Trophoblast cell (in vitro differentiated cells and primary cell): ENCODE data around the gene CSTF3. TPM values are rescaled to one million over a fixed set of nuclear protein-coding genes. Genes with fewer than 3 reads are reported as not detected.

ENCODE experiments used
- DNase-seq, 2 donors: peaks; one replicate each; pipeline ENCODE4 v3.0.0-alpha.2; 2016
- H2AFZ ChIP-seq: 2 replicates; pipeline ENCODE4 v1.6.1; 2013; ENCODE audit warnings: low read length, moderate library complexity, mild to moderate bottlenecking; ENCODE audit not compliant: insufficient read depth, poor library complexity
- H2AK5ac ChIP-seq: 2 replicates; pipeline ENCODE4 v1.6.1; 2013; ENCODE audit warnings: mild to moderate bottlenecking, low read length
- H2BK120ac ChIP-seq: 2 replicates; pipeline ENCODE4 v1.6.1; 2013; ENCODE audit warnings: low read length, mild to moderate bottlenecking, moderate library complexity; ENCODE audit not compliant: insufficient read depth, poor library complexity
- H2BK12ac ChIP-seq: 2 replicates; pipeline ENCODE4 v1.6.1; 2013; ENCODE audit warnings: mild to moderate bottlenecking, low read length, moderate library complexity
- H2BK5ac ChIP-seq: 2 replicates; pipeline ENCODE4 v1.6.1; 2013; ENCODE audit warnings: low read length, low read depth, moderate library complexity, mild to moderate bottlenecking; ENCODE audit not compliant: poor library complexity
- H3K14ac ChIP-seq: 2 replicates; pipeline ENCODE4 v1.6.1; 2013; ENCODE audit warnings: mild to moderate bottlenecking, low read length
- H3K18ac ChIP-seq: 2 replicates; pipeline ENCODE4 v1.6.1; 2013; ENCODE audit warnings: mild to moderate bottlenecking, low read length
- H3K23ac ChIP-seq: 2 replicates; pipeline ENCODE4 v1.6.1; 2013; ENCODE audit warnings: low read length
- H3K27ac ChIP-seq: 2 replicates; pipeline ENCODE4 v1.5.1; 2013; ENCODE audit warnings: low read depth, mild to moderate bottlenecking, inconsistent platforms, low read length, moderate library complexity
- H3K27me3 ChIP-seq: 2 replicates; pipeline ENCODE4 v1.6.1; 2013; ENCODE audit warnings: inconsistent platforms, mild to moderate bottlenecking, low read length, moderate library complexity; ENCODE audit not compliant: insufficient read depth
- H3K36me3 ChIP-seq, 2 experiments: 1 replicate in 1 of 2; 2 replicates in 1 of 2; pipeline ENCODE4 v1.6.1; 2013; ENCODE audit warnings: low read length in 2 of 2, mild to moderate bottlenecking in 2 of 2, moderate library complexity in 1 of 2; ENCODE audit not compliant: insufficient read depth in 2 of 2, control insufficient read depth in 1 of 2
- H3K4ac ChIP-seq: 2 replicates; pipeline ENCODE4 v1.6.1; 2013; ENCODE audit warnings: low read depth, mild to moderate bottlenecking, low read length, moderate library complexity
- H3K4me1 ChIP-seq, 2 experiments: 1 replicate in 1 of 2; 2 replicates in 1 of 2; pipeline ENCODE4 v1.6.1; 2013; ENCODE audit warnings: low read length in 2 of 2, mild to moderate bottlenecking in 2 of 2, moderate library complexity in 1 of 2; ENCODE audit not compliant: insufficient read depth in 2 of 2, control insufficient read depth in 1 of 2
- H3K4me2 ChIP-seq: 2 replicates; pipeline ENCODE4 v1.6.1; 2013; ENCODE audit warnings: inconsistent platforms, mild to moderate bottlenecking, low read length, moderate library complexity
- H3K4me3 ChIP-seq: 2 replicates; pipeline ENCODE4 v1.5.1; 2013; ENCODE audit warnings: mild to moderate bottlenecking, low read depth, low read length, inconsistent platforms
- H3K79me1 ChIP-seq: one replicate; pipeline ENCODE4 v1.6.1; 2013; ENCODE audit warnings: low read length
- H3K79me2 ChIP-seq: 2 replicates; pipeline ENCODE4 v1.6.1; 2013; ENCODE audit warnings: low read length, mild to moderate bottlenecking; ENCODE audit not compliant: control insufficient read depth, insufficient read depth, poor library complexity
- H3K9ac ChIP-seq: 2 replicates; pipeline ENCODE4 v1.6.1; 2013; ENCODE audit warnings: mild to moderate bottlenecking, low read length
- H3K9me3 ChIP-seq: 2 replicates; pipeline ENCODE4 v1.6.1; 2013; ENCODE audit warnings: low read depth, mild to moderate bottlenecking, control low read depth, inconsistent platforms, low read length; ENCODE audit not compliant: insufficient read depth
- H4K12ac ChIP-seq: 2 replicates; pipeline ENCODE4 v1.6.1; 2013; ENCODE audit warnings: low read depth, mild to moderate bottlenecking, low read length, moderate library complexity
- H4K8ac ChIP-seq: 2 replicates; pipeline ENCODE4 v1.6.1; 2013; ENCODE audit warnings: low read depth, mild to moderate bottlenecking, low read length, moderate library complexity
- H4K91ac ChIP-seq: one replicate; pipeline ENCODE4 v1.6.1; 2013; ENCODE audit warnings: low read depth, mild to moderate bottlenecking, low read length, moderate library complexity
- WGBS: extraction: QIAGEN DNeasy Blood & Tissue Kit; methylation state at CpG from one replicate; pipeline ENCODE4 v1.1.7; 2013; ENCODE audit warnings: missing lambda C conversion rate; ENCODE audit not compliant: insufficient read length, insufficient coverage; ENCODE audit errors: extremely low coverage; 5-methylcytosine and 5-hydroxymethylcytosine counted together
- polyA plus RNA-seq: library from polyadenylated mRNA; stranded (reverse); fragments of 200-250 nt; gene quantifications from 2 replicates; pipeline ENCODE4 v1.2.3, GENCODE V29; 2013

CSTF3 gene
- polyA plus RNA-seq, result 49.9 and 51.7 TPM in 2 replicates

GRCh38 chr11:33161120-33162005 lies at the start of gene CSTF3:
Gene CSTF3, minus strand, starts transcription at chr11:33161480. Its CDS starts 155 bp downstream, at chr11:33161325.
- peak within 1 kb of the TSS; percentile 95 for H2AK5ac ChIP-seq
- H3K27ac ChIP-seq, result peak within 1 kb of the TSS; percentile 94
- peak within 1 kb of the TSS; percentile 86 for H3K18ac ChIP-seq
- H3K36me3 ChIP-seq, result no peaks in the 10 kb centered on the region
- H4K12ac ChIP-seq, result peak within 1 kb of the TSS; percentile 95
- peaks cover 5 to 13% of the 10 kb centered on the region in 2 experiments for H3K4me1 ChIP-seq
- peak within 1 kb of the TSS; percentile 83 for H2AFZ ChIP-seq
- peak within 1 kb of the TSS; percentile 88 for H2BK5ac ChIP-seq
- H3K4me3 ChIP-seq, result peak within 1 kb of the TSS; percentile 96
- H3K9ac ChIP-seq, result peak within 1 kb of the TSS; percentile 98
- peak within 1 kb of the TSS; percentile 89 for H4K91ac ChIP-seq
- H3K4ac ChIP-seq, result peak within 1 kb of the TSS; percentile 92
- peak; percentile 100 for DNase-seq
- H3K4me2 ChIP-seq, result peak within 1 kb of the TSS; percentile 66
- H3K14ac ChIP-seq, result peak within 1 kb of the TSS; percentile 93
- no peaks in the 10 kb centered on the region for H3K9me3 ChIP-seq
- H3K27me3 ChIP-seq, result no peaks in the 10 kb centered on the region
- H2BK12ac ChIP-seq, result peak within 1 kb of the TSS; percentile 72
- H3K23ac ChIP-seq, result no peak within 1 kb of the TSS
- WGBS, result no CpG with 5 or more reads among the region's 40 CpGs
- peaks cover 9% of the 10 kb centered on the region for H3K79me2 ChIP-seq
- peak within 1 kb of the TSS; percentile 62 for H2BK120ac ChIP-seq
- peak within 1 kb of the TSS; percentile 97 for H4K8ac ChIP-seq
- H3K79me1 ChIP-seq, result peaks cover 8% of the 10 kb centered on the region

GRCh38 chr11:33208150-33208549 lies 46.9 kb upstream of the CSTF3 start:
- no peak overlapping the region for H3K27ac ChIP-seq
- no peaks in the 10 kb centered on the region for H3K36me3 ChIP-seq
- no peak overlapping the region for H3K18ac ChIP-seq
- H2BK120ac ChIP-seq, result no peak overlapping the region
- no CpG with 5 or more reads among the region's 1 CpG for WGBS
- H3K9ac ChIP-seq, result no peak overlapping the region
- H3K79me1 ChIP-seq, result no peaks in the 10 kb centered on the region
- H4K8ac ChIP-seq, result no peak overlapping the region
- no peaks in the 10 kb centered on the region for H3K4me1 ChIP-seq
- no peak overlapping the region for H2BK12ac ChIP-seq
- no peak for DNase-seq
- H2AFZ ChIP-seq, result no peak overlapping the region
- H3K27me3 ChIP-seq, result no peaks in the 10 kb centered on the region
- H2BK5ac ChIP-seq, result no peak overlapping the region
- no peak overlapping the region for H3K14ac ChIP-seq
- H3K4me3 ChIP-seq, result no peak overlapping the region
- H4K12ac ChIP-seq, result no peak overlapping the region
- no peak overlapping the region for H2AK5ac ChIP-seq
- H3K4ac ChIP-seq, result no peak overlapping the region
- H3K79me2 ChIP-seq, result no peaks in the 10 kb centered on the region
- H3K4me2 ChIP-seq, result no peak overlapping the region
- H4K91ac ChIP-seq, result no peak overlapping the region
- no peak overlapping the region for H3K23ac ChIP-seq
- peaks cover 2% of the 10 kb centered on the region for H3K9me3 ChIP-seq

- Histone ChIP-seq H3K79me1 (no peaks in the 10 kb centered on the region), H3K27ac (no peak overlapping the region), H4K91ac (no peak overlapping the region), H3K4me2 (no peak overlapping the region), H2AFZ (no peak overlapping the region), H2AK5ac (no peak overlapping the region), H2BK5ac (no peak overlapping the region), H3K4ac (no peak overlapping the region), H4K8ac (no peak overlapping the region), H3K27me3 (no peaks in the 10 kb centered on the region), H3K36me3 (no peaks in the 10 kb centered on the region), H4K12ac (no peak overlapping the region), H2BK120ac (no peak overlapping the region), H3K14ac (no peak overlapping the region), H2BK12ac (no peak overlapping the region), H3K4me1 (no peaks in the 10 kb centered on the region), H3K4me3 (no peak overlapping the region), H3K9me3 (peaks cover 2% of the 10 kb centered on the region), H3K23ac (no peak overlapping the region), H3K79me2 (no peaks in the 10 kb centered on the region), H3K9ac (no peak overlapping the region), H3K18ac (no peak overlapping the region)
- DNase-seq, result no peak
- no CpG with 5 or more reads among the region's 4 CpGs for WGBS
Observed at GRCh38 chr11:33207408-33207985, 46.2 kb upstream of the CSTF3 start.

- Histone ChIP-seq H2AK5ac (no peak overlapping the region), H3K9me3 (no peaks in the 10 kb centered on the region), H3K23ac (no peak overlapping the region), H3K36me3 (no peaks in the 10 kb centered on the region), H3K27me3 (no peaks in the 10 kb centered on the region), H2BK12ac (no peak overlapping the region), H3K14ac (no peak overlapping the region), H3K4me3 (no peak overlapping the region), H2BK120ac (no peak overlapping the region), H3K4me1 (no peaks in the 10 kb centered on the region), H3K4ac (no peak overlapping the region), H2AFZ (no peak overlapping the region), H4K12ac (no peak overlapping the region), H3K18ac (no peak overlapping the region), H2BK5ac (no peak overlapping the region), H4K8ac (no peak overlapping the region), H3K4me2 (no peak overlapping the region), H3K27ac (no peak overlapping the region), H3K79me2 (no peaks in the 10 kb centered on the region), H3K9ac (no peak overlapping the region), H4K91ac (no peak overlapping the region), H3K79me1 (no peaks in the 10 kb centered on the region)
- DNase-seq, result no peak
- WGBS, result no CpG with 5 or more reads among the region's 14 CpGs
Observed at GRCh38 chr11:33197915-33198727, 36.8 kb upstream of the CSTF3 start.
